GM12865 (cell line): ENCODE measurements around the gene TRAK1.

Experiments
- DNase-seq: peaks from one replicate; pipeline ENCODE4 v3.0.0; 2010; ENCODE audit warnings: low read depth
- H3K4me3 ChIP-seq: 2 replicates; pipeline ENCODE4 v1.5.1; 2011; ENCODE audit warnings: mild to moderate bottlenecking, low read depth, low read length, control low read depth
- CTCF ChIP-seq: IDR thresholded peaks from 2 replicates; pipeline ENCODE4 v1.5.1; 2011; ENCODE audit warnings: low read length, control low read depth, low read depth, inconsistent platforms; ENCODE audit not compliant: insufficient read depth; ENCODE audit errors: missing control alignments

The TRAK1 gene

DNA sequence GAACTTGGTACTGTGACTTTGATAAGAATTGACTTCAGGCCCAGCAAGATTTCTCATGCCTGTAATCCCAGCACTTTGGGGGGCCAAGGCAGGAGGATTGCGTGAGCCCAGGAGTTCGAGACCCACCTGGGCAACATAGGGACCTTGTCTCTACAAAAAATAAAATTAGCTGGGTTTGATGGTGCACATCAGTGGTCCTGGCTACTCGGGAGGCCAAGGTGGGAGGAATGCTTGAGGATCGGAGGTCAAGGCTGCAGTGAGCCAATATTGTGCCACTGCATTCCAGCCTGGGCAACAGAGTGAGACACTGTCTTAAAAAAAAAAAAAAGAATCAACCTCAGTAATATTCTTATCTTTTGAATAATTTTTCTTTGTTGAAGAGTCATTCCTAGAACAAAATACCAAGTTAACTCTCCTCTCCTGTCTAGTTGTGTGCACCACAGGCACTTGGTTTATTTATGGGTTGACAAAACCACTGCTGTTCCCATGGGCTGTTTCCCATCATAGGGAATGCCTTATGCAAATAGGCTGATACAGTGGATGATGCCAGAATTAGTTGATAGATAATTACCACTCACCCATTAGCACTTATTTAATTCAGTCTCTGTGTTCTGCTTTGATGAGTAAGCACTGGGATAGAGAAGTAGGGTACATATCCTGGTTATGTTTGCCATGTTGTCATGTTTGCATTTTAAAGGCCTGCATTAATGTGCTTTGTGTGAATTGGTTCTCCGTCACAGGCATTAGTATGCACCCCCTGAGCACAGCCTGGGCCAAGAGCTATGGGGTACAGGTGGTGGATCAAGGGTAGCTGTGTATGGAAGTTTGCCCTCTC is 32.9 kb downstream of the TRAK1 start:
- H3K4me3 ChIP-seq = no peak overlapping the region
- no peak for DNase-seq
- no peak for TF ChIP-seq CTCF

DNA sequence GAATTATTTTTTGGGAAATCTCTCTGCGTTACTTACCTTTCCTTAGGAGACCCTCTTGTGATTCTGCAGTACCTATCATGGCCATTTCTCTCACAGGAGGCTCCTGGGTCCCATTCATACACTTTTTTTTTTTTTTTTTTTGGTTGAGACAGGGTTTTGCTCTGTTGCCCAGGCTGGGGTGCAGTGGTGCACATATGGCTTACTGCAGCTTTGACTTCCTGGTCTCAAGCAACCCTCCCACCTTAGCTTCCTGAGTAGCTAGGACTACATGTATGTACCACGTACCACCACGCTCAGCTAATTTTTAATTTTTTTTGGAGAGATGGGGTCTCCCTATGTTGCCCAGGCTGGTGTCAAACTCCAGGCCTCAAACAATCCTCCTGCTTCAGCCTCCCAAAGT is 36.1 kb downstream of the TRAK1 start:
- no peak overlapping the region for H3K4me3 ChIP-seq
- DNase-seq = peak; percentile 67
- no peak for TF ChIP-seq CTCF

DNA sequence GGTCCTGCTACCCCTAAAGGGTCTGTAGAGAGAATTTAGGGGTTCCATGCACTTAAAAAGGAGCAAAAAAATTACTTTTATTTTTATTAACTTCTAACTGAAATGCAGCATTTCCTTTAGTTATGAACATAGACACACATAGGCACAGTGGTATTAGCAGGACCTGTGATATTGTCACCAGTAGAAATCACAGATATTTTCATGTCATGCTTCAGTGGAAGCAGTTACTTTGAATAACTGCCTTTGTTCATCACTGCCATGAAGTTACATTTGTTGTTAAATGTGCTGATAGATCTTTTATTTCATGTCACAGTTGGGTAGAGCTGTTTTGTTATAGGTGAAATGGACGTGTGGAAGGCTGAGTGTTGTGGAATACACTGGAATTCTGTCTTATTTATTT is 37.4 kb downstream of the TRAK1 start:
- TF ChIP-seq CTCF = no peak
- no peak for DNase-seq
- no peak overlapping the region for H3K4me3 ChIP-seq

DNA sequence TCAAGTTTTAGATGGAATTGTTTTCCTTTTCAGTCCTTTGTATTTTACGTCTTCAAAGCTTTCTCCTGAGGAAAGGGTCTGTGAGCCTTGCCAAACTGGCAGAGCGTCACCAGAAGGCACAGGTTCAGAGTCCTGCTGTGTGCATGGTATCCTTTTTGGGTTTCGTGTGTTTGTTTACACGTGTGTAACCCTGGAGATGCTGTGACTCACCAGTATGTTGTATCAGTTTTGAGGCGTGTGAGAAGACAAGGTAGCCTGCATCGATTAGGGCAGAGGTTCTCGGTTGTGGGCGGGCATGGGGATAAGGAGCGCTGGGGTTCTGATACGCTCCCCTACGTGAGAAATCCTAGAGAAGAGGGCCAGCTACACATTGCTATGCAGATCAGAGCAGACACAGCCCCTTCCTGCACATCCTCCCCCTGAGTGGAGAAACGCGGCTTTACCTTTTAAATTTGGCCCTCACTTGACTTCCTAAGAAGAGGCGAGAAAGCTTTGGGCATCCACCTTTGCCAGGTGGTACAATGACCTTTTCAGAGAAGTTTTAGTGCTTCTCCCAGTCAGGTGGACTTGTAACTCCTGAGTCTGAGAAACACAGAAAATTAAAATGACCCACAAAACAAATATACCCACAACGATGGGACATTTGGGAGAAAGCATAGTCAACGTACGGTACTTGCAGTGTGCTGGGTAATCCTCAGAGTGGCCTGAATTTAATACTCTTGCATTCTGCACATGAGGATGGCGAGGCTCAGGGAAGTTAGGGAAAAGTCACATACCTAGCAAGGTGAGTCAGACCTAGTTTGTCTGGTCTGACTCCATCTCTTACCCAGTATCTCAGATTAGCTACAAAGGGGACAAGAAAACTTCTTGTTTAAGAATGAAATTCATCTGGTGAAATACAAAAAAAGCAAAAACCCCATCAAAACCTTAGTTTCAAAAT is 38.1 kb downstream of the TRAK1 start:
- peak overlapping the region; percentile 26 for H3K4me3 ChIP-seq
- no peak for TF ChIP-seq CTCF

GRCh38 chr3:42130007-42130328 is 38.8 kb downstream of the TRAK1 start:
- H3K4me3 ChIP-seq = no peak overlapping the region
- no peak for TF ChIP-seq CTCF
- DNase-seq = peak; percentile 48

More for the DNA sequence above, 38.1 kb downstream of the TRAK1 start:
- peak; percentile 84 for DNase-seq

GRCh38 chr3:42130329-42131070 is 39.3 kb downstream of the TRAK1 start:
- TF ChIP-seq CTCF = no peak
- no peak overlapping the region for H3K4me3 ChIP-seq
- DNase-seq = no peak
